Smooth muscle cell of the brain vasculature (primary cell): ENCODE data around the gene GPC6.
"Not testable (repeated sequence)": the region's sequence is repeated elsewhere in the genome, so short reads cannot be mapped to it uniquely, and the experiment has no call there.

Source experiments
- DNase-seq: peaks from one replicate; pipeline ENCODE4 v3.0.0-alpha.2; 2012; ENCODE audit warnings: low read depth, low spot score

The GPC6 gene

DNA sequence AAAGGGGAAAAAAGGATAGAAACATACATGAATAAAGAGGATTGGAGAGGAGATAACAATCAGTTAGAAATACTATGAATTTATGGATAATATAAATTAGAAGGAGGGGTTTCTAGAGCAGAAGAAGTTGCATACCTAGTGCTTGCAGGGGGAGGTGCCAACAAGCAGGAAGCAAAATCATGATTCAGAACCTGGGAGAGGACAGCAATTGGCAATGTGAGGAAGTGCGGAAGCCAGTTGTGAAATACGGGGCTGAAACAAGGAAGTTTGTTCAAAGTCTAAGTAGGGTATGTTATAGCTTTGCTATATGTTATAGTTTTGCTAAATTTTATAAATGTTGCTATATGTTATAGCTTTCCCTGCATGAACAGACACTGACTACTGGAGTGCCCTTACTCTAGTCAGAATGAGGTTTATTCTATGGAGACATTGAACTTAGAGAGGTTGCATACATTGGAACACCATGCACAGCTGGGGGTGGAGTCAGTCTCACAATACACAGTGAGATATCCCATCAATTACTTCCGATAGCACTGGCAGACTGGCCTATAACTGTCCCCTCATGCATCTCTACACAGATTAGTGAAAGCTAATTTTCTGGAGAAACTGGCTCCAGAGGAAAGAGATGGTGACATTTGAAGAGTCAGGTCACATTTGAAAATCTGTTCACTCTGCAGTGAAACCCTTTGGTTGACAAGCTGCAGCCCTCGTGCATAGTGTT lies 92.1 kb downstream of the GPC6 start:
- DNase-seq, result no peak

DNA sequence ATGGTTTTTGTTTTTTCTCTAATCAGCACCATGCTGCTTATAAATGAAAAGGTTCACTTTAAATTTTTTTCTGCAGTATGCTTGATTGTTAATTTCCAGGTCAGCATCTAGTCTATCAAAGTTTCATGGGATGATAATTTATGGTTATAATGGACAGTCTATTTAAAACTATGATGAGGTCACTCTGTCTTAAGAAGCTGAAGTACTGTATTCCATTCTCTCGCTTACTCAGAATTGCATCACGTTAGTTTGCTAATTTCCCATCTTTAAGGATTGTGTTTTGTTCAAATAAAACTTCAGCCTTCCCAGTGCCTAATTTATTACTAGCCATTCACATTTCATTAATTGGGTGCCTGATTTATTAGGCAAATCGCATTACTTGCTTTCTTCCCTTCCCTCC lies 94.3 kb downstream of the GPC6 start:
- no peak for DNase-seq

DNA sequence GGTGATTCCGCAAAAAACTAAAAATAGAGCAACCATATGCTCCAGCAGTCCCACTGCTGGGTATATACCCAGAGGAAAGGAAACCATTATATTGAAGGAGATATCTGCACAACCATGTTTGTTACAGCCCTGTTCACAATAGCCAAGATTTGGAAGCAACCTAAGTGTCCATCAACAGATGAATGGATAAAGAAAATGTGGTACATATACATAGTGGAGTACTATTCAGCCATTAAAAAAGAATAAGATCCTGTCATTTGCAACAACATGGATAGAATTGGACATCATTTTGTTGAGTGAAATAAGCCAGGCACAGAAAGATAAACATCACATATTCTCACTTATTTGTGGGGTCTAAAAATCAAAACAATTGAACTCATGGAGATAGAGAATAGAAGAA lies 97.3 kb downstream of the GPC6 start:
- DNase-seq, result not testable (repeated sequence)

DNA sequence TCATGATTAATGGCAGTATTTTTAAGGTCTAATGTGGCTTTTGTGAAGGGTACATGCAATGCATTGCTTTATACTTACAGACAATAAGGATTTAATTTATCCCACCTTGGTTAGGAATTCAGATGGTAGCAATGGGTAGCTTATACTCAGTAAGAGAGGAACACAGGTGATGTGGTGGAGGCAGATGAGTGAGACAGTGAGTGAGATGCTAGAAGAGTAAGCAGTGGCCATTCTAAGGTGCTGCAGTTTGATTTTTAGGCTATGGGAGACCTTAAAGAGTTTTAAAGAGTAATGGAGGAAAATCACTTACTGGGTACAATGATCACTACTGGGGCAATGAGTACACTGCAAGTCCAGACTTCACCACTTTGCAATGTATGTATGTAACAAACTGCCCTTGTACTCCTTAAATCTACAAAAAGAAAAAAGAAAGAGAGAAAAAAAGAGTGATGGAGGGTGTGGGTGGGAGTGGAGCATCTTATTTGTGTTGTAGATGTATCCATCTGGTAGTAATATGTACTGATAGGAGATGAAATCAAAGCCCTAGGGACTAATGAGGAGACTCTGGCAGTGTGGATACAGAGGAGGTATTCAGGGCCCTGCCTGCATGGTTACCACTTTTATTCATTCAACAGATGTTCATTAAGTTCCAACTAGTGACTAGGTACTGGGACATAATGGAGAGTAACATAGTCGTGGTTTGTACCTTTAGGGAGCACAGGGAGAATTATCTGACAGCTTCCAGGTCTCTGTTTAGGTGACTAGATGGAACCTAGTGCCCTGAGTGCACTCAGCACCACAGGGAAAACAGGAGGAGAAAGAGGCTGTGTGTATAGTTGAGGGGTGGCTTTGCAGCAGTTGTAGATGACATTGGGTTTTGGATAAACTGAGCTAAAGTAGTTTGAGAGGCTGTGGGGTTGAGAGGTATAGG lies 99.0 kb downstream of the GPC6 start:
- no peak for DNase-seq

DNA sequence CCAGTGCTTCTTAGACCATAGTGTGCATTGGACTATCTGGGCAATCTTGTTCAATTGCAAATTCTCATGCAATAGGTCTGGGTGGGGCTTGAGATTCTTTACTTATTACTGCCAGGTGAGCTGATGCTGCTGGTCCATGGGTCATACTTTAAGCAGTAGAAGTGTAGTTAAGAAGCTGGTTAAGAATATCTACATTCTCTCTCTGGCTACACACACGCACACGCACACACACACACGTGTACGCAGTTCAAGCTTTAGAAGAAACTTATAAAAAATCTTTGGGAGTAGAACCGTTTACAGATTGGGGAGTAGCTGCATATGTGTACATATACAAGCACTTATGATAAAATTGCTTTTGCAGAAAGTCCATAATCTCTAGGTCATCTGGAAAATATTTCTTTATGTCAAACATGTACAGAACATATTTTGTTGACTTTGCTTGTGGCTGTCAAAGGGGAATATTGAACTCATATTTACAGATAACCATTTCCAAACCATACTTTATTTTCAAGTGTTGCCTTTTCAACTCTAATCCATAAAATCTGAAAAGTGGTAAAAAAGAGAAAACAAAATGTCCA lies 99.7 kb downstream of the GPC6 start:
- DNase-seq, result no peak

DNA sequence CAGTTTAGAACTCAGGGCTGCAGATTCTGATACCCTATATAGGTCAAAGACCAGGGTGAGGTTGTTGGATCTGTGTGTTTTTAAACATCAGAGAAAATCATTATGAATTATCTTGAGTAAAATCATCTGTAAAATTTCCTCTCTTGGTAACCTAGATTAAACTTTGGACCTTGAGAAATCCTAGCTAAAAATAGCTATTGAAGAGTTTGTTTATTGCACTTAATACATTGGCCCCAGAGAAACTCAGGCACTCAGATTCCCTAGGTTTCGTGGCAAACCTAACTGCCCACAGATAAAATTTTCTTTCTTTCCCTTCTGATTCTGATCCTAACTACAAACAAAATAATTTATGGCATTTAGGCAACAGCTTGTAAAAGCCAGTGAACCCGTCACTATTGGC lies 102.3 kb downstream of the GPC6 start:
- no peak for DNase-seq

DNA sequence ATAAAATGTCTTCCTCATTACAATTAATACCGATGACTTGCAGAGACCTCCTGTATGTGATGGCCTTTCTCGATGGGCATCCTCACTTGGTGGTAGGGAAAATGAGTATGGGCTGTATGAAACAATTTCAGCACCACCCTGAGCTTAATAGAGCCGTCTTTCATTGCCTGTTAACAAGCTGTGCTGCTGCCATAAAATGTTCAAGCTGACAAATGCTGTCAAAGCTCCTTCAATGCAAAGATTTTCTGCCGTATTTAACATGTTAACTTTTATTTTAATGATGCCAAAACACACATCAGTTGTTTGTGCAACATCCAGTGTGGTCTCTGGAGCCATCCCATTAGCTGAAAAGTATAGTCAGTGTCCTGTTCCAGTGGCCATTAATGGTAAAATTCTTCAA lies 110.1 kb downstream of the GPC6 start:
- DNase-seq, result no peak

DNA sequence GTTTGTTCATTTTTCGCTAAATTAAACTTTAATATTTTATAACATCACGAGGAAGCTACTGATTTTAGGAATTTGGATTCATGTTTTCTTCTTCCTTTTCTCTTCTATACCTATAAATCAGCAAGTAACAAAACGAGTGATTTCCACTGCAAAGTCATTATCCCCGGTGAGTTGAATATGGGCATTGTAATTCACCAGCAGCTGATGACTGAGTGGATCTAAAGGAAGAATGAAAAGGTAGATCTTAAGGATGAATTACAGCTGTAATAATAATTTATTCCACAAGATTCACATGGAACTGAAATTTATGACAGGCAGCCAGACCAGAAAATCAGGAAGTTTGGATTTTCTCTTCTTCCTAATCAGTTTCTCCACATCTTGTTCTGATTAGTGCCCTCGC lies 111.4 kb downstream of the GPC6 start:
- no peak for DNase-seq

DNA sequence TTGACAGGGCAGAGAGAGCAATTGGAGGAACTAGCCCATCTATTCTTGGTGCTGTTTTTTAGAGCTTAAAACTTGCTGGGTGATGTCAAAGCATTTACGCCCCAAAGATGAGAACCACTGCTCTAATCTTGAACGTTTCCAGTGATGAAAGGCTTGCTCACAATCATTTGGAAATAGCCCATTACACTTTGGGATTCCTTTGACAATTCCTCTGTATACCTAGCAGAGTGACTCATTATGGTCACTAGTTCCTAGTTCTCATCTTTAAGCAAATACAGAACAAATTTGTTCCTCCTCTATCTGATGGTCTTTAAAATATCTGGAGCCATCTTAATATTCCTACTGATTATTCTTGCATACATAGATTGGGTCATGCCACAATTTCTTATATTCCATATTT lies 112.3 kb downstream of the GPC6 start:
- no peak for DNase-seq

DNA sequence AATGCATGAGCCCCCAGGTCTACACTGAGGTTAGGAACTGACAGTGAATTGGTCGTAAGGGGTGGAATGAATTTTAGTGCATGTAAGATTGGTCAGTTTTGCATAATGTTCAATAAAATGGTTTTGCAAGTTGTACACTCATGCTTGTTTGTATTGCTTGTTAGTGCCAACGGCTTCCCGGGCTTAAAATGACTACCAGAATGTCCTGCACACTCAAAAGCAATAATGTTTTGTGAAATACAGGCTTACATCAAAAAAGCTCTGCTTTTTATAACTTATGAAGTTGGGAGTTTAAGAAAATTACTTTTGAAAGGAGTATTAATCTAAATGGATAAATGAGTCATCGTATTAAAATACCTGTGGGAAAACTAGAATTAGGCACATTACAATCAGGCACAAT lies 112.9 kb downstream of the GPC6 start:
- no peak for DNase-seq

DNA sequence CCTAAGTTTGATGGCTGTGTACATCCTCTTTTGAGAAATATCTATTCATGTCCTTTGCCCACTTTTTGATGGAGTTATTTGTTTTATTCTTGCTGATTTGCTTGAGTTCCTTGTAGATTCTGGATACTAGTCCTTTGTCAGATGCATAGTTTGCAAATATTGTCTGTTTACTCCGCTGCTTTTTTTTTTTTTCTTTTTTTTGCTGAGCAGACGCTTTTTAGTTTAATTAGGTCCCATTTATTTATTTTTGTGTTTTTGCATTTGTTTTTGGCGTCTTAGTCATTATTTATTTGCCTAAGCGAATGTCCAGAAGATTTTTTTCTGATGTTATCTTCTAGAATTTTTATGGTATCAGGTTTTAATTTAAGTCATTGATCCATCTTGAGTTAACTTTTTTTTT lies 114.9 kb downstream of the GPC6 start:
- no peak for DNase-seq

DNA sequence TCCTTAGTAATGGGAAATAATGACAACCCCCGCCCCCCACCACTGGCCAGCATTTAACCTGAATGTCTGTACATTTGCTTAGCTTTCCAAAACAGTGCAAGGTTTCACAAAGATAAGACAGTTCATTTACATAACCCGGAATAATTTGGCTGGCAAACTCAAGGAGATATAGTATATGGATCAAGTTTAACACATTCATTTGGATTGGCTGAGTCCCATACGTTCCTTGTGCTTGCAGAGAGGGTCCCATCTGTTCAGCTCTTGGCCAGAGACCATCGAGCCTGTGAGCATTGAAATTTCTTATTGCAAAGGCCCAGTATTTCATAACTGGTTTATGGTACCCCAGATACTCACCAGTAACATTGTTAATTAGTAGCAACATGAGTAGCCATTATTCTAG lies 116.5 kb downstream of the GPC6 start:
- DNase-seq, result no peak

DNA sequence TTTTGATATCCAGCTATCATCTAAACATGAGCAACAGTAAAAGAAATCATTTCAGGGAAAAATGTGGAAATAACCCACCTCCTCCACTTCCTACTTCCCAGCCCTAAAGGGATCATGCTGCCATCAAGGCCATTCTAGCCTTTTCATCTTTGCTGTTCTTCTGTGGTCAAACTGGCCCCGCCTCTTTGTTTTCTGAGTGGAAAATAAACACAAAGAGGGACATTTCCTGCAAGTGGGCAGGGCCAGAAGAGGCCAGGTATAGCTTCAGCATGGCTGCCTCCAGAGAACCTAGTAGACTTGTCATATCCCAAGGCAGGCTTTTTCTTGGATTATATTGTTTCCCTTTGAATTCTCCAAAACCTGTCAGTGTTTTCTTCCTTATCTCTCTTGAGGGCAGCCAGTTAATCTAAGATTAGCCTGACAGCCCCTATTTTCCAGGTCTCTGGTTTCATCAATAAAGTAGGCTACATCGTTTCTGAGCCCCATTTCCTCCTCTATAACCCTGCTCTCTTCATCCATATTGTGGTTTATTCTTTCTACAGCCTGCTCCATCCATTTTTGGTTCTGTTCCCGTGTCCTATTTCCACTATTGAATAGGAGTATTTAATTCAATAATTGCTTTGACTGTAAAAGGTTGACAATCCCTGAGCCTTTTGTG lies 117.6 kb downstream of the GPC6 start:
- DNase-seq, result no peak

DNA sequence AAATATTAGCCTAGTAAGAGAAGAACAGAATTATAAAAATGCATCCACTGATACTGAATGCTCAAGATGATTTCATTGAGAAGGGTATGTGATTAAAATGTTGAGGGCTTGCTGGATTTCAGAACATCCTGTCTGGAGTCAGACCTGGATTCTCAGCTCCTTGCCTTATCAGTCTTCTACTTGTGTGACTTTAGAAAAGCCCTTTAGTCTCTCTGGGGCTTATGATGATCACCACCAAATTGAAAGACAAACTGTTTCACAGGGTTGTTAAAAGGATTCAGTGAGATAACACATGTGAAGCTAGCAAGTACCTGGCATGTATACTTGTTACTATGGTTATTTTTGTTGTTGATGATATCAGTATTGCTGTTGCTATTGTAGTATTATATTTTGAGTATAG lies 118.4 kb downstream of the GPC6 start:
- DNase-seq, result no peak

DNA sequence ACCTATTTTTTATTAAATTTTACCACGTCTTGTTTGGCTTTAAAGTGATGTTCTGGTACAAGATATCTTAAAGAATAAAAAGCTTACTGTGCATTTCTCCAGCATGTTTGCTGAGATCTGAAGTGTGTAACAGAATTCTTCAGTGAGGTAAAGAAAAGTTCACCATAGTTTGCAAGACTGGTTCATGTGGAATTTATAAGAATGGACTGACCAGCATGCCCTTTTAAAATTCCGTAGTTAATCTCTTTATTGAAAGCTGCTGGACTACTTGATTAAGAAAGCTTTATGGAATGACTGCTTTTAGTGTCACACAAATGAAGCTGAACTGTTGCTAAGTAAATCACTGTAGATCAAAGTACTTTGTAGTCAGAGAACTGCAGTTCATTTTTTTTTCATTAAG lies 119.2 kb downstream of the GPC6 start:
- no peak for DNase-seq

DNA sequence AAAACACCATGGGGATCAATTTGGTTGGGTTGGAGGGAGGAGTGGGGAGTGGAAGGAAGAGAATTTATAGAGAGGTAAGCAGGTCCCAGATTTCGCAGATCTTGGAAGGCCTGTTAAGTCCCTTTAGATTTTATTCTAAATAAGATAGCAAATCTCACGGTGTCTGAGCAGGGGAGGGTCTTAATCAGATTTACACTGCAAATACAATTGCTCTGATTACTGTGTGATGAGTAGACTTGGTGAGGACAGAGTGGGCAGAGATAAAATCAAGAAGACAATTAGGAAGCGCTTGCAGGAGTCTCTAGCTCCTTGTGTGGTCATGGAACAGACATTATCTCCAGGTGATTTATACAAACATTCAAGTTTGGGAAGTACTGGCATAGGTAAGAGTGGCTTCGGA lies 126.0 kb downstream of the GPC6 start:
- no peak for DNase-seq

DNA sequence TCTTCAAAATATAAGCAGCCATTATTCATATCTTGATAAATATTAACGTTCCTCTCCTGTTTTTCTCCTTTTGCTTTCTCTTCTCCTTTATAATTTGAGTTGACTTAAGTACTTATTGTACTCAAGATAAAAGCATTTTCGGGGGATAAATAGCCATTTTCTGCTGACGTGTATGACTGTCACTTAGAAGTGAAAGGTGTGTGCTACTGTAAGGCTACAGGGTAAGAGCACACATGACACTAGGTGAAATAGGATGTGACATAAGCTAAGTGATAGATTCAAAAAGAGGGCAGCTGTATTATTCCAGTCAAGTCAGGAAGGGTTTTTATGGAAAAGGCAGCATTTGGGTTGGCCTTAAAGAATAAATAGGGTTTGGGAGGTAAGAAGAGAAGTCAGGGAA lies 128.5 kb downstream of the GPC6 start:
- no peak for DNase-seq

DNA sequence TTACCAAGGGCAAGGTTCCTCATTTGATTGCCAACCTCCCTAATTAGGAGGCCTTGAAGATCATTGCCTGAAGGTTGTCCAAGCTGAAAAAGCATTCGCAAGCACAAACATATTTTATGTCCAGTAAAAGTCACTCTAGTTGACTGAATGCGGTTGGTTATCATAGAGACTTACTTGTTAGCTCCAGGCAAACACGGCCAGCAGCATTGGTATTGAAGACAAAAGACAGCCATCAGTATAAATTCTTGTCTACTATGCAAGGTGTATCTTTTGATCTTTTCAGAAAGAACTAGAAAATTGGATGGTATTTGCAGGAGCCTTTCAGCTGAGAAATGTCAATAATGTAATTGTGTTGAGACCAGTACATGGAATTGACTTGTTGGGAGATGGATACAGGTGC lies 129.9 kb downstream of the GPC6 start:
- no peak for DNase-seq

DNA sequence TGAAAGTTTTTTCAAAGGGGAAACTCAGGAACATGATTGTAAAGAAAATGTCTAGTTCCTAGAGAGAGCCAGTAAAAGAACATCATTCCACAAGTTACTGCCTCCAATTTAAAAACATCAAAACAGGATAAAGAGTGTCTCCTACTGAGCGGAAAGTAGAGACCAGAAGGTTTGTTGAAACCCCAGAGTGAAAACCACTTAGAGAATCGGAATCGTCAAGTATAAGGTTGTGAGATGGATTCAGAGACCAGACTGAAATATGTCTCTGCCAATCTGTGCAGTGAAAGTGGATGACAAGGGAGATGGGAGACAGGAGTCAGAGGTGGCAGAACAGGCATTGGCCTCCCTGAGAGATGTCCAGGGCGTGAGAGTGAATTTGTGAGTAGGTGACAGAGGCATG lies 133.4 kb downstream of the GPC6 start:
- DNase-seq, result no peak

DNA sequence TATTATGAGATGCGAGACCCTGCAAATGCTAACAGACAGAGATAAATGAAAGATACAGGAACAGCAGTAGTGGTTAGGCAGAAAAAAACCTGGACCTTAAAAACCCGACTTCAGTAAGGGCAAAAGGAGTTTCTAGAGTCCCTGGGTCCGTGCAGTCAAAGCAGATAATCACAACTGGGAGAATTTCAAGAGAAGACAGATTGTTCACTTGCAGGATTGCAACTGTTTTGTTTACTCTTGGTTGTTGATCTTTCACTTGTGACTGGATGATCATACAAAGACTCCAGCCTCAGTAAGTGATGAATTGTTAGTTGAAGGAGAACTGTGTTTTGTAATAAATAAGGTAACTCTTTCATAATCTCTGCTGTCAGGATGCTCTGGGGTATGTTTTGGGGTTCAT lies 135.1 kb downstream of the GPC6 start:
- no peak for DNase-seq

DNA sequence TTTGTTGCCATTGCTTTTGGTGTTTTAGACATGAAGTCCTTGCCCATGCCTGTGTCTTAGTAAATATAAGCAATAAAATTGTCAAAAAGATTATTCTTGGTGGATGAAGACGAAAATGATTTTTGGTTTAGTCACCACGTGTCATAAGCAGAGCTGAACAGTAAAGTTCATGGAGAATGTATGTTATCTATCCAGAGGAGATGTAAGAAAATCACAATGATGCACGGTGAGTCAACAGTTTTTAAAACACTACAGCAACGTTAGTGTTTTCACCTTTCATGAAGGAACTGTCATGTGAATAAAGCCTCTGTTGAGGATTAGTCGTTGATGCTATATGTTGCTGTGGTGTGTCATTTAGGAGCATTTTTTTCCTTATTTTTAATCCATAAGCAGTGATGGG lies 137.6 kb downstream of the GPC6 start:
- no peak for DNase-seq

DNA sequence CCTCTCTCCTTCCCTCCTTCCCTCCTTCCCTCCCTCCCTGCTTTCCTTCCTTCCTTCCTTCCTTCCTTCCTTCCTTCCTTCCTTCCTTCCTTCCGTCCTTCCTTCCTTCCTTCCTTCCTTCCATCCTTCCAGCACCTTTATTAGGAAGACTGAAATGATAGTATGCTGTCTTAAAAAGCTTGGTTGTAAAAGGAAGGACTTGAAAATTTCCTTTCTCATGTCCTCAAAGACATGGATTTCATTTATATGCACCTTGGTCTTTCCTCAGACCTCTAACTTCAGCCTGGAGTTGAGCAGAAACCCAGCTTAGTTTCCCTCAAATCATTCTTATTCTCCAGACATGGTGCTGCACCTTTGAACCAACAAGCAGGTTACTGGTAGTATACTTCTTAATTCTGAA lies 141.7 kb downstream of the GPC6 start:
- no peak for DNase-seq
